BLaER1 (cell line): ENCODE measurements around the gene LRCH3.

Source experiments
- H3K27ac ChIP-seq: shearing (Covaris generic); formaldehyde crosslinking; 2 replicates; pipeline ENCODE4 v1.8.1; 2022
- H3K27me3 ChIP-seq: shearing (Covaris generic); formaldehyde crosslinking; 2 replicates; pipeline ENCODE4 v1.8.1; 2022
- H3K36me3 ChIP-seq: shearing (Covaris generic); formaldehyde crosslinking; 2 replicates; pipeline ENCODE4 v1.8.1; 2022
- H3K4me1 ChIP-seq: shearing (Covaris generic); formaldehyde crosslinking; 2 replicates; pipeline ENCODE4 v1.8.1; 2022
- H3K4me2 ChIP-seq: shearing (Covaris generic); formaldehyde crosslinking; 2 replicates; pipeline ENCODE4 v1.8.1; 2022
- H3K4me3 ChIP-seq: shearing (Covaris generic); formaldehyde crosslinking; 2 replicates; pipeline ENCODE4 v1.8.1; 2022
- H3K9ac ChIP-seq: shearing (Covaris generic); formaldehyde crosslinking; 2 replicates; pipeline ENCODE4 v1.8.1; 2022
- H3K9me3 ChIP-seq: shearing (Covaris generic); formaldehyde crosslinking; 2 replicates; pipeline ENCODE4 v1.8.1; 2022
- H4K20me1 ChIP-seq: shearing (Covaris generic); formaldehyde crosslinking; 2 replicates; pipeline ENCODE4 v1.8.1; 2022
- Cebpa-rat ChIP-seq: shearing (Covaris generic); IDR thresholded peaks from 2 replicates; pipeline ENCODE4 v1.8.1; 2022

Gene LRCH3

DNA sequence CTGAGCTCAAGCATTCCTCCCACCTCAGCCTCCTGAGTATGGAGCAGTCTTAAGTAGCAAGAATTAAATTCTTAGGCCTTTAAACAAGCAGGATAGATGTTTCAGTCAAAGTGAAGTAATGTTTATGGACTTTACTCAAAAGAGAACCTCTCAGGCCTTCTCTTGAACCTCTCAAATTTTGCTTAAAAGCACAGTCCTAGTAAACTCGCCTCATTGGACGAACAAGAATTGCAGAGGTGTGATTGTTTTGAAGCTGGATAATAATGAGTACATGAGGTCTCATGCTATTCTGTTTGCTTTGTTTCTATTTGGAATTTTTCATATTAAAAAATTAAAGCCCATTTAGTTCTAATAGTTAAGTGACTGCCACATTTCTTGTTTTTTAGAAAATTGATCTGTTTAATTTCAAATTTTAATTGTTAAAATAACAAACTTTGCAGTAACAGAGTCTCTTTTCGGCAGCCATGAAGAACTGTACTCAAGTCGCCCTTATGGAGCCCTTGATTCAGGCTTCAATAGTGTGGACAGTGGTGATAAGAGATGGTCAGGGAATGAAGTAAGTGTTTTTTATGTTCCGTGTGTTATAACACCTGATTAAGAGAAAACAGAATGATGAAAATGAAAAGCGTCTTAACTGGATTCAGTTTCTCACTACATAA lies 39.4 kb downstream of the LRCH3 start:
- Histone ChIP-seq H3K27ac (no peak overlapping the region), H3K4me1 (no peaks in the 10 kb centered on the region), H3K9ac (no peak overlapping the region), H3K4me3 (no peak overlapping the region), H3K4me2 (no peak overlapping the region), H3K9me3 (no peaks in the 10 kb centered on the region), H3K36me3 (peaks cover 85% of the 10 kb centered on the region), H3K27me3 (no peaks in the 10 kb centered on the region), H4K20me1 (no peaks in the 10 kb centered on the region)
- no peak for TF ChIP-seq Cebpa-rat

DNA sequence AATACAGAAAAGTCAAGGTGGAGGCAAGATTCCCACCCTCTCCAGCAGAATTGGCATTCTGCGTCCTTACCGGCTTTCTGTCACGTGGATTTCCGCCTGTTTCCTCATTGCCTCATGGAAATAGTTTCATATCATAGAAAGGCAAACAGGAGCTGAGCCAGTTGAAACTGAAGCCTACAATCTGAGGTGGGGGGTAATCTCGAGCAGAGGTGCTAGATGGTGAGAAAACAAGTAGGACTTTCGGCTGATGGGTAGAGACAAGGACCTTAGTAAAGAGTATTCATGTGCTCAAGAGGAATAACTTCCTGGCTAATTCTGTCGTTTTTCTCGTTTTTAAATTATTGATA lies 39.9 kb downstream of the LRCH3 start:
- H3K9ac ChIP-seq = no peak overlapping the region
- H3K27ac ChIP-seq = no peak overlapping the region
- TF ChIP-seq Cebpa-rat = no peak
- no peaks in the 10 kb centered on the region for H3K27me3 ChIP-seq
- peaks cover 88% of the 10 kb centered on the region for H3K36me3 ChIP-seq
- no peak overlapping the region for H3K4me2 ChIP-seq
- no peaks in the 10 kb centered on the region for H4K20me1 ChIP-seq
- H3K4me1 ChIP-seq = no peaks in the 10 kb centered on the region
- no peak overlapping the region for H3K4me3 ChIP-seq
- H3K9me3 ChIP-seq = no peaks in the 10 kb centered on the region

DNA sequence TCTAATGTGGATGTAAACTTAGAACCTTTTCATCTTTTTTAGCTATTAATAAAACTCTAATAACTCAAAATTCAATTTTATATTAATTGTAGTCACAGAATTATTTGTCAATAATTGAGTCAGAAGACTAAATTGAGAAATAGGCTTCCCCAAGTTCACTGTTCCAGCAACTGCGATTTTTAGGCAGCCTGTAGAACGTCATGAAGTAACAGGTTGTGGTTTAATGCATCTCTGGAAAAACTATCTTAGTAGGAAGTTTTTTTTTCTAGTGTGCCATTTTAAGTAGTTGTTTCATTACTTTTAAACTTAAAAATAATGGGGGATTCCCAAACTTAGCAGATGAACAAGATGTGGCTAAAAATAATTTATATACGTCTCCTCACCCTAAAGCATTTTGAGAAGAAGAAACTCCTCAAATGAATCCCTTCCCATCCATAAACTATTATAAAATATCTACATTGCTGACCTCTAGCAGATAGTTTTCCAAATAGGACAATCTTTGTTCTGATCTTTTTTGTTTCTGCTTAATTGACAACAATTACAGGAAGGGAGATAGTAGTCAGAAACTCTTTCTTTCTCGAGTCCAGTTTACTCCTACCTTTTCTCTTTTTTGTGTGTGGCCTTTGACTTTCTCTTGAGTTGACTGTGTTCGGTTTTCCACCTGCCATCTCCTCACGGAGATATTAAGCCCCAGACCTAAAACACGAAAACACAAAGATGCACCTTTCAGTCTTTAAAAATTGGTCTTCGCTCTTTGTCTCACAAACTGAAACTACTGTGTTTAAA lies 43.1 kb downstream of the LRCH3 start:
- Histone ChIP-seq H3K27ac (no peak overlapping the region), H3K36me3 (peaks cover 77% of the 10 kb centered on the region)

DNA sequence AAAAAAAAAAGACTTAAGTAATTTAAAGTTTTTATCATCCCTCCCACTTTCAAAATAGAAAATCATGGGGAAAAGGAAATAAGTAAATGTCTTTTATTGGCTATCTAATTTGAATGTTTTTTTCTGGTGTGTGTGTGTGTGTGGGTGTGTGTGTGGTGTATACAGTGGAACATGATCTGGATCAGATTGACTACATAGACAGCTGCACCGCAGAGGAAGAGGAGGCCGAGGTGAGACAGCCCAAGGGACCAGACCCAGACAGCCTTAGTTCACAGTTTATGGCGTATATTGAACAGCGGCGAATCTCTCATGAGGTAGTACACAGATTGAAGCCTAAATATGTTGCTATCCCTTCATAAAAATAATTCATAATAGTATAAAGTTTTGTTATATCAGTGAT lies 44.5 kb downstream of the LRCH3 start:
- H3K27ac ChIP-seq = no peak overlapping the region
- no peak overlapping the region for H3K4me2 ChIP-seq
- no peaks in the 10 kb centered on the region for H3K4me1 ChIP-seq
- no peak overlapping the region for H3K4me3 ChIP-seq
- H3K36me3 ChIP-seq = peaks cover 79% of the 10 kb centered on the region
- H4K20me1 ChIP-seq = no peaks in the 10 kb centered on the region
- no peaks in the 10 kb centered on the region for H3K9me3 ChIP-seq
- TF ChIP-seq Cebpa-rat = no peak
- no peaks in the 10 kb centered on the region for H3K27me3 ChIP-seq
- no peak overlapping the region for H3K9ac ChIP-seq

More for the DNA sequence above, 43.1 kb downstream of the LRCH3 start:
- H3K4me2 ChIP-seq = no peak overlapping the region
- no peak for TF ChIP-seq Cebpa-rat
- no peaks in the 10 kb centered on the region for H4K20me1 ChIP-seq
- H3K27me3 ChIP-seq = no peaks in the 10 kb centered on the region
- no peaks in the 10 kb centered on the region for H3K4me1 ChIP-seq
- no peak overlapping the region for H3K9ac ChIP-seq
- H3K4me3 ChIP-seq = no peak overlapping the region
- H3K9me3 ChIP-seq = no peaks in the 10 kb centered on the region

DNA sequence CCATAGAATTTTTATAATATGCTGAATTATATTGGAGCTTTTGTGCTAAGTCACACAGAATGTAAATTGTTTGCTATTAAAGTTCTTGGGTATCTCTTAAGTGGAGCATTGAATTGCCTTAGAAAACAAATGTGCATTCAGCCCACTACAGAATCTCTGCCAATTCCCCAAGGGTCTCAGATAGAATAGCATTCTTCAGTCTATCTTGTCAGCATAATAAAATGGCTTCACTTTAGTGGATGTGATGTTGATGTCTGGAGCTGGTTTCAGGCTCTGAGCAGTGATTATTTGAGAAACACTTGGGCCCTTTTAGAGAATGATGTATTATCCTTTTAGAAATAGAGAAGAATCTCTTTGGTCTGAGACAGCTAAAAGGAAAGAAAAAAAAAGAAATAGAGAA lies 45.2 kb downstream of the LRCH3 start:
- H3K9me3 ChIP-seq = no peaks in the 10 kb centered on the region
- no peak for TF ChIP-seq Cebpa-rat
- no peaks in the 10 kb centered on the region for H3K27me3 ChIP-seq
- H4K20me1 ChIP-seq = no peaks in the 10 kb centered on the region
- H3K36me3 ChIP-seq = peaks cover 80% of the 10 kb centered on the region
- no peak overlapping the region for H3K9ac ChIP-seq
- no peak overlapping the region for H3K4me3 ChIP-seq
- H3K27ac ChIP-seq = no peak overlapping the region
- H3K4me1 ChIP-seq = no peaks in the 10 kb centered on the region
- H3K4me2 ChIP-seq = no peak overlapping the region

GRCh38 chr3:197837282-197837681 lies 46.2 kb downstream of the LRCH3 start:
- Histone ChIP-seq H3K27ac (no peak overlapping the region), H4K20me1 (no peaks in the 10 kb centered on the region), H3K4me1 (no peaks in the 10 kb centered on the region), H3K4me2 (no peak overlapping the region), H3K4me3 (no peak overlapping the region), H3K27me3 (no peaks in the 10 kb centered on the region), H3K9me3 (no peaks in the 10 kb centered on the region), H3K36me3 (peaks cover 81% of the 10 kb centered on the region), H3K9ac (no peak overlapping the region)
- TF ChIP-seq Cebpa-rat = no peak

DNA sequence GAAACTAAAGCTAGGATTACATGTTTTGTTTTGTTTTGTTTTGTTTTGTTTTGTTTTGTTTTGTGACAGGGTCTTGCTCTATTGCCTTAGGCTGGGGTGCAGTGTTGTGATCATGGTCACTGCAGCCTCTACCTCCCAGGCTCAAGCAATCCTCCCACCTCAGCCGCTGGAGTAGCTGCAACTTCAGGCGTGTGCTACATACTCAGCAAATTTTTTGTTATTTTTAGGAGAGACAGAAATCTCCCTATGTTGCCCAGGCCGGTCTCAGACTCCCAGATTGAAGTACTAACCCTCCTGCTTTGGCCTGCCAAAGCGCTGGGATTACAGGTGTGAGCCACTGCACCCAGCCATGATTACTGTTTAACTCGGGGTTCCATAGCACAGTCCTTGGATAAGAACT lies 50.7 kb downstream of the LRCH3 start:
- TF ChIP-seq Cebpa-rat = no peak
- no peak overlapping the region for H3K4me2 ChIP-seq
- no peaks in the 10 kb centered on the region for H3K27me3 ChIP-seq
- no peak overlapping the region for H3K9ac ChIP-seq
- no peaks in the 10 kb centered on the region for H3K4me1 ChIP-seq
- no peak overlapping the region for H3K4me3 ChIP-seq
- no peaks in the 10 kb centered on the region for H4K20me1 ChIP-seq
- H3K27ac ChIP-seq = no peak overlapping the region
- peaks cover 84% of the 10 kb centered on the region for H3K36me3 ChIP-seq
- H3K9me3 ChIP-seq = no peaks in the 10 kb centered on the region

- H3K4me3 ChIP-seq = no peak overlapping the region
- H3K9me3 ChIP-seq = no peaks in the 10 kb centered on the region
- H3K4me2 ChIP-seq = no peak overlapping the region
- no peak overlapping the region for H3K27ac ChIP-seq
- H3K9ac ChIP-seq = no peak overlapping the region
- H3K27me3 ChIP-seq = no peaks in the 10 kb centered on the region
- TF ChIP-seq Cebpa-rat = no peak
- peaks cover 79% of the 10 kb centered on the region for H3K36me3 ChIP-seq
- no peaks in the 10 kb centered on the region for H4K20me1 ChIP-seq
- H3K4me1 ChIP-seq = peaks cover 16% of the 10 kb centered on the region
Observed at GRCh38 chr3:197846491-197846890, 55.4 kb downstream of the LRCH3 start.

- Histone ChIP-seq H3K27me3 (no peaks in the 10 kb centered on the region), H4K20me1 (no peaks in the 10 kb centered on the region), H3K4me1 (peaks cover 16% of the 10 kb centered on the region), H3K36me3 (peaks cover 77% of the 10 kb centered on the region), H3K27ac (peak overlapping the region; percentile 69), H3K4me3 (peak overlapping the region; percentile 3; the same call in 1 of the 2 replicates), H3K4me2 (peak overlapping the region; percentile 68), H3K9ac (peak overlapping the region; percentile 36; the same call in 1 of the 2 replicates), H3K9me3 (no peaks in the 10 kb centered on the region)
- no peak for TF ChIP-seq Cebpa-rat
Observed at GRCh38 chr3:197847866-197848401, 56.9 kb downstream of the LRCH3 start.

- Histone ChIP-seq H3K4me1 (no peaks in the 10 kb centered on the region), H3K27ac (no peak overlapping the region), H3K4me3 (no peak overlapping the region), H3K4me2 (no peak overlapping the region), H3K27me3 (no peaks in the 10 kb centered on the region), H3K36me3 (peaks cover 80% of the 10 kb centered on the region), H4K20me1 (no peaks in the 10 kb centered on the region), H3K9me3 (peaks cover 5% of the 10 kb centered on the region), H3K9ac (no peak overlapping the region)
- no peak for TF ChIP-seq Cebpa-rat
Observed at GRCh38 chr3:197854596-197855343, 63.7 kb downstream of the LRCH3 start.
